Smooth muscle cell (in vitro differentiated cells): ENCODE measurements around the gene EI24. TPM values are rescaled to one million over a fixed set of nuclear protein-coding genes. Genes with fewer than 3 reads are reported as not detected.
A peak's percentile ranks its signal among the peaks of the same experiment; 100 is the strongest.

Experiments used
- DNase-seq: peaks from one replicate; lab custom pipeline; 2025; ENCODE audit not compliant: unreplicated experiment; lab: John Stamatoyannopoulos, UW
- H2AFZ ChIP-seq: fragments of 200-600 bp; sonication (generic); 2 replicates; pipeline ENCODE4 v1.6.0; 2016; ENCODE audit warnings: antibody characterized with exemption, low read depth, mild to moderate bottlenecking
- H3F3A ChIP-seq: fragments of 200-600 bp; sonication (generic); 2 replicates; pipeline ENCODE4 v1.6.0; 2017; ENCODE audit warnings: antibody characterized with exemption, low read depth
- H3K27ac ChIP-seq: fragments of 200-600 bp; sonication (generic); 2 replicates; pipeline ENCODE4 v1.5.1; 2016; ENCODE audit warnings: low read depth, mild to moderate bottlenecking
- H3K27me3 ChIP-seq: fragments of 200-600 bp; sonication (generic); 2 replicates; pipeline ENCODE4 v1.6.1; 2016; ENCODE audit warnings: low read depth, mild to moderate bottlenecking
- H3K36me3 ChIP-seq: fragments of 200-600 bp; sonication (generic); 2 replicates; pipeline ENCODE4 v1.5.1; 2016; ENCODE audit warnings: low read depth
- H3K4me1 ChIP-seq: fragments of 200-600 bp; sonication (generic); 2 replicates; pipeline ENCODE4 v1.5.1; 2016; ENCODE audit warnings: low read depth
- H3K4me2 ChIP-seq: fragments of 200-600 bp; sonication (generic); 2 replicates; pipeline ENCODE4 v1.6.0; 2016; ENCODE audit warnings: mild to moderate bottlenecking
- H3K4me3 ChIP-seq: fragments of 200-600 bp; sonication (generic); 2 replicates; pipeline ENCODE4 v1.5.1; 2016; ENCODE audit warnings: mild to moderate bottlenecking
- H3K79me2 ChIP-seq: fragments of 200-600 bp; sonication (generic); 2 replicates; pipeline ENCODE4 v1.6.0; 2016; ENCODE audit warnings: low read depth, mild to moderate bottlenecking
- H3K9ac ChIP-seq: fragments of 200-600 bp; sonication (generic); 2 replicates; pipeline ENCODE4 v1.6.0; 2016; ENCODE audit warnings: low read depth
- H3K9me3 ChIP-seq: fragments of 200-600 bp; sonication (generic); replicated peaks from 2 replicates; pipeline ENCODE4 v1.5.1; 2016; ENCODE audit warnings: low read depth
- H4K20me1 ChIP-seq: fragments of 200-600 bp; sonication (generic); 2 replicates; pipeline ENCODE4 v1.6.0; 2016; ENCODE audit warnings: low read depth
- CTCF ChIP-seq: fragments of 200-600 bp; sonication (generic); IDR thresholded peaks from 2 replicates; pipeline ENCODE4 v1.5.1; 2017; ENCODE audit warnings: borderline replicate concordance, mild to moderate bottlenecking, antibody characterized with exemption; ENCODE audit not compliant: insufficient read depth, poor library complexity, severe bottlenecking
- WGBS: methylation state at CpG from one replicate; pipeline ENCODE4 v1.1.7; 2016; ENCODE audit warnings: low lambda C conversion rate; 5-methylcytosine and 5-hydroxymethylcytosine counted together
- polyA plus RNA-seq: library from polyadenylated mRNA; unstranded; fragments of >200 nt; fragmentation: Nextera tagmentation; extraction: Ambion mirVana; gene quantifications from 2 replicates; pipeline ENCODE4 v1.2.1, GENCODE V29; 2016
- total RNA-seq: library from RNA; depleted of rRNA; stranded (reverse); fragments of >200 nt; gene quantifications from 2 replicates; pipeline ENCODE4 v1.2.3, GENCODE V29; 2014

The EI24 gene
- total RNA-seq (124 and 130 TPM in 2 replicates), polyA plus RNA-seq (154 and 158 TPM in 2 replicates)

- H3K9ac ChIP-seq: peak within 1 kb of the TSS; percentile 79
Measured at GRCh38 chr11:125568970-125569914, at the start of gene EI24. TSS of gene EI24 (plus strand) at chr11:125569477. CDS start at chr11:125572528, 3,051 bp downstream.

GRCh38 chr11:125519860-125520834, 49.1 kb upstream of the EI24 start:
- Histone ChIP-seq H3K4me1 (peaks cover 18% of the 10 kb centered on the region), H4K20me1 (no peaks in the 10 kb centered on the region), H3K27me3 (no peaks in the 10 kb centered on the region), H3K4me2 (no peak overlapping the region), H3F3A (no peaks in the 10 kb centered on the region), H3K9ac (no peak overlapping the region), H3K4me3 (no peak overlapping the region), H3K27ac (no peak overlapping the region), H3K79me2 (no peaks in the 10 kb centered on the region), H2AFZ (no peak overlapping the region), H3K36me3 (no peaks in the 10 kb centered on the region), H3K9me3 (no peaks in the 10 kb centered on the region)
- WGBS: 96% methylated on average over 2 of the region's 2 CpGs
- DNase-seq: no peak
- TF ChIP-seq CTCF: no peak

More at GRCh38 chr11:125568970-125569914, at the start of gene EI24:
- peak; percentile 73 for DNase-seq
- H4K20me1 ChIP-seq: no peaks in the 10 kb centered on the region
- H3K27me3 ChIP-seq: no peaks in the 10 kb centered on the region
- TF ChIP-seq CTCF: peak; percentile 54
- H3K36me3 ChIP-seq: no peaks in the 10 kb centered on the region
- no peaks in the 10 kb centered on the region for H3K9me3 ChIP-seq
- H3K4me1 ChIP-seq: peaks cover 12% of the 10 kb centered on the region
- peak within 1 kb of the TSS; percentile 99 for H2AFZ ChIP-seq
- H3K79me2 ChIP-seq: peaks cover 33% of the 10 kb centered on the region
- no peaks in the 10 kb centered on the region for H3F3A ChIP-seq
- WGBS: 3% methylated on average over 72 of the region's 83 CpGs
- H3K27ac ChIP-seq: peak within 1 kb of the TSS; percentile 24
- peak within 1 kb of the TSS; percentile 83 for H3K4me3 ChIP-seq
- peak within 1 kb of the TSS; percentile 94 for H3K4me2 ChIP-seq

GRCh38 chr11:125525303-125525702, 44.0 kb upstream of the EI24 start:
- no peak overlapping the region for H3K4me2 ChIP-seq
- no peak for TF ChIP-seq CTCF
- no peaks in the 10 kb centered on the region for H3K36me3 ChIP-seq
- H3K79me2 ChIP-seq: no peaks in the 10 kb centered on the region
- H3K9me3 ChIP-seq: no peaks in the 10 kb centered on the region
- no peaks in the 10 kb centered on the region for H4K20me1 ChIP-seq
- 82% methylated on average over 5 of the region's 5 CpGs for WGBS
- H3F3A ChIP-seq: no peaks in the 10 kb centered on the region
- no peak overlapping the region for H2AFZ ChIP-seq
- H3K27me3 ChIP-seq: no peaks in the 10 kb centered on the region
- H3K4me1 ChIP-seq: no peaks in the 10 kb centered on the region
- H3K9ac ChIP-seq: no peak overlapping the region
- no peak for DNase-seq
- no peak overlapping the region for H3K4me3 ChIP-seq
- H3K27ac ChIP-seq: no peak overlapping the region
